ENCODE measurements around the gene ZNF681. TPM values are rescaled to one million over a fixed set of nuclear protein-coding genes. Genes with fewer than 3 reads are reported as not detected.

ZNF681 gene
- total and polyA plus RNA-seq, 12 donors = 0.29 to 0.89 (median 0.56) TPM

- Histone ChIP-seq H3K4me1 (no peaks in the 10 kb centered on the region), H3K4me3 (no peak overlapping the region), H3K27ac (no peak overlapping the region), H3K36me3 (no peaks in the 10 kb centered on the region), H3K9me3 (peaks cover 0 to 30% (median 10%) of the 10 kb centered on the region in 11 donors), H3K27me3 (no peaks in the 10 kb centered on the region)
- intact Hi-C loops (cut with DNase I) = no loop called here
- TF ChIP-seq CTCF (IDR thresholded peaks at IDR 0.05) = no peak
- no peak for DNase-seq
- ATAC-seq = no peak
- 93 to 96% methylated on average over 5 of the region's 5 CpGs for WGBS, 2 donors
These were observed 34.1 kb upstream of the ZNF681 start for GRCh38 chr19:23792784-23793183.

- Histone ChIP-seq H3K36me3 (no peaks in the 10 kb centered on the region), H3K4me1 (no peaks in the 10 kb centered on the region), H3K4me3 (no peak overlapping the region), H3K27ac (no peak overlapping the region), H3K27me3 (no peaks in the 10 kb centered on the region), H3K9me3 (peaks cover 0 to 15% (median 7%) of the 10 kb centered on the region in 11 donors)
- DNase-seq = no peak
- intact Hi-C loops (cut with DNase I) = no loop called here
- no peak for ATAC-seq
- WGBS, 2 donors = 81 to 82% methylated on average over 17 of the region's 17 CpGs
- TF ChIP-seq CTCF (IDR thresholded peaks at IDR 0.05) = no peak
These were observed 32.2 kb upstream of the ZNF681 start for GRCh38 chr19:23790641-23791488.

- Histone ChIP-seq H3K27me3 (no peaks in the 10 kb centered on the region), H3K4me3 (no peak overlapping the region), H3K4me1 (no peaks in the 10 kb centered on the region), H3K27ac (no peak overlapping the region), H3K36me3 (no peaks in the 10 kb centered on the region), H3K9me3 (peaks cover 0 to under 1% (median 0%) of the 10 kb centered on the region in 11 donors)
- ATAC-seq = no peak
- DNase-seq = no peak
- no peak for TF ChIP-seq CTCF (IDR thresholded peaks at IDR 0.05)
- intact Hi-C loops (cut with DNase I) = no loop called here
These were observed 30.6 kb upstream of the ZNF681 start for GRCh38 chr19:23789246-23789645.

GRCh38 chr19:23788411-23788810 is 29.7 kb upstream of the ZNF681 start:
- WGBS, 2 donors = 93 to 94% methylated on average over 4 of the region's 4 CpGs
- intact Hi-C loops (cut with DNase I) = no loop called here
- no peak for ATAC-seq
- no peak overlapping the region for H3K27ac ChIP-seq
- no peaks in the 10 kb centered on the region for H3K9me3 ChIP-seq
- no peaks in the 10 kb centered on the region for H3K4me1 ChIP-seq
- H3K36me3 ChIP-seq = no peaks in the 10 kb centered on the region
- no peak overlapping the region for H3K4me3 ChIP-seq
- H3K27me3 ChIP-seq = no peaks in the 10 kb centered on the region
- no peak for DNase-seq
- no peak for TF ChIP-seq CTCF (IDR thresholded peaks at IDR 0.05)

Measured in heart right ventricle (tissue), 16 donors.